Measurements from ENCODE around the gene DACT1.

DACT1 gene

DNA sequence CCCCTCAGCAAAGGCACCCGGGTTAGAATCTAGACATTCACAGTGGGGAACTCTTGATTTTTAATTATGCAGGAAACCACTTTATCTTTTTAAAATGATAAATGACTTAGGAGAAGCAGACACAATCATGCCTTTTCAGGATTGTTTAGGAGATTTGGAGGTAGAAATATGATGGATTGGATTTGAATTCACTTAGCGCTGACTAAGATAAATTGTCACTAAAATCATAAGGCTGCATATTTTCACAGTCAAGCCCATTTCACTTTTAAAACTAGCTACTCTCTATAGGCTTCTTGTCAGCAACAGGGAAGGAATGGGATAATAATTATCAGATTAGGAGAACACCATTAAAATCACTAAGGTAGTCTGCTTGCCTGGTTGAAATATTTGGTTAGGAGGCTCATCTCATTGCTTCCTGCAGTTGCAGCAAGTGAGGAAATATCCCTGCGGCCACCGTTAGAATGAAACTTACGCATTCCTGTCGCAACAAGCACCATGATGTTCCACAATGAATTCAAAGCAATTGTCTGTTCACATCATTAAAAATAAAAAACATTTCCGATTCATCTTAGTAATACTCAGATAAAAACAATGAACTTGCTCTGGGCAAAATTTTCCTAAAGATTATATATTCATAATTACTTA lies 31.9 kb downstream of the DACT1 start:
- DNase-seq: no peak

DNA sequence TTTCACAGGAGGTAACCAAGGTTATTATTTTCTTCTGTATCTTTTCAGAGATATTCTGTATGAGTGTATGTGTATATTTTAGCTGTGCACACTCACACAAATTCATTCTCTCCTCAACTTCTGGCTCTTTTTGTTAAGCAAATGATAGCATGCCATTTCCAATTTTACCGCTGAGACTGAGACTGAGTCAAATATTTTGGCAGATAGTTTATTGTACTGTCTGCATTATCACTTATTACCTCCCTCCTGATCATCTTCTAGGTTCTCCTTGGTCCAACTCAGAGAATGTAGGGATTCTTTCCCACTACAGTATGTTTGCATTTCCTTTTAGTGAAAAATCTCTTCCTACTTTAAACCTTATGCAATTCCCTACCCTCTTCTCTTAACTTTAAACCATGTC lies 33.3 kb downstream of the DACT1 start:
- no peak for DNase-seq

DNA sequence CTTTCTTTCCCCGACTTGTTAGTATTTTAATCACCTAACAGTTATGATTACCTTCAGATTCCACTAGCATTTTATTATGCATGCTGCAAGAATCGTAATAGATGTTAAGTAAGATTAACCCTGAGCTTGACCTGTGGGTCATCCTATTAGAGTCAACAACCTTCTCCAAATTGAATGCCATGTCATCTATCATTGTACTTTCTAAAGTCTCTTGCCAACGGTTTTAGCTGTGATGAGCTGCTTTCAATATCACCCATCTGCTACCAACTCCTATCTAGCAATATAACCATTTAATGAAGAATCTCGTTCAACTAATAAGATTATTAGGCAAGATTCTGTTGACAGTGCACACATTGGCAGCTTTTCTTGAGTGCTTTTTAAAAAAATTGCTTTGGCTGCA lies 33.7 kb downstream of the DACT1 start:
- no peak for DNase-seq

DNA sequence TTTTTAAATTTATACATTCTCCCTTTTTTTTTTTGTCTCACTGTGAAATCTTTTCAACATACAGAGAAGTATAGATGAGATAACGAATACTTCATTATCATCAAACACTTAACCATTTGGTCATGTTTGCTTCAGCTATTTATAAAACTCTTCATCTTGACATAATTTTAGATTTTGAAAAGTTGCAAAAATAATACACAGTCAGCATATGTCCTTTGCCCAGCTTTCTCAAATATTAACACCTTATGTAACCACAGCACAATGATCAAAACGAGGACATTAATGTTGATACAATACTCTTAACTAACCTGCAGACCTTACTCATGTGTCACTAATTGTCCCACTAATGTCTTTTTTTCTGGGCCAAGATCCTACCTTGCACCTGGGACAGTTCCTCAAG lies 36.0 kb downstream of the DACT1 start:
- DNase-seq: no peak

DNA sequence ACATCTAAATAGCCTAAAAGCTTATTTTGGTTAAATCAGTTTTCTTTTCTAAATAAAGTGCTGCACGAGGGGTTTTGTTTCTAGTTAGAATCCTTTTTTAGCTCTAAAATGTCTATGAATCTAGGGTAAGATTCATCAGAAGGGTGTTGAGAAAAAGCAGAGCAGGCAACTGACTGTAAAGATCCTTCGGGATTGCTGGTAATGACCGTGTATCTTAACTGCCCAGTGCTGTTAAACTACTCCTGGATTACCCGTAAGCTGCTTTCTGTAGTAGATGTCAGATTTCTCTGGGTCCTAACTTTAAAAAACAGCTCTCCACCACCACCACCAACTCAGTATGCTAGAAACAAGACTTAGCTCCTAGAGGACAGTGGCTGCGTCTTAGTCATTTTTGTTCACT lies 39.2 kb downstream of the DACT1 start:
- no peak for DNase-seq

DNA sequence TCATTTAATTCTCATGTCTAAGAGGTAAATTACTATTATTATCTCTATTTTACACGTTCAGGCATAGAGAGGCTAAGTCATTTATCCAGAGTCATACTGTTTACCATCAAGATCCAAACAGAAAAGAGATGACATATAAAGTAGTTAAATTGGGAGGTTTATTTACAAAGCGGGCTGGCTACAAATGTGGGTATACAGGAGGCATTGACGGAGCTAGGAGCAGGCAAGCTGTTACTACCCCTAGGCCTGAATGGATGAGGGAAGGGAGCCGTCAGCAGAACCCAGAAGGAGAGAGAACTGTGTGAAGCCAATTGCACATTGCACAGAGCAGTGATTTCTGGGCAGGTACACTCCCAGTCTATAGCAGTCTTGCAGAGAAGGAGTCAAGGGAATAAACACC lies 39.8 kb downstream of the DACT1 start:
- no peak for DNase-seq

DNA sequence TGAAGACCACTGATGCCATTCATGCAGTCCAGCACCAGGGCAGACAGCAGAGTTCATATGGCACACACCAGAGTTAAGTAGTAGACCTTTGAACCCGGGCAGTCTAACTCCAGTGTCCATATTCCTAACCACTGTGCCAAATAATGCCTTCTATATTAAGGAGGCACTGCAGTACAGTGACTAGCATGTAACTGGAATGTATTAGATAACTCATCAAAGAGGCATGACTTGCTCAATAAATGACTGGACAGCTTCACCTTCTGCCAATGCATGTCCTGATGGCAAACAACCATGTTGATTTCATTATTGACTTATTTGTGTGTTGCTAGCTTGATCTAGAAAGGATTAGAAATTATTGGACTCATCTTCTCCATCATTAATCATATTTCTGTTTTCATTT lies 40.2 kb downstream of the DACT1 start:
- DNase-seq: no peak

DNA sequence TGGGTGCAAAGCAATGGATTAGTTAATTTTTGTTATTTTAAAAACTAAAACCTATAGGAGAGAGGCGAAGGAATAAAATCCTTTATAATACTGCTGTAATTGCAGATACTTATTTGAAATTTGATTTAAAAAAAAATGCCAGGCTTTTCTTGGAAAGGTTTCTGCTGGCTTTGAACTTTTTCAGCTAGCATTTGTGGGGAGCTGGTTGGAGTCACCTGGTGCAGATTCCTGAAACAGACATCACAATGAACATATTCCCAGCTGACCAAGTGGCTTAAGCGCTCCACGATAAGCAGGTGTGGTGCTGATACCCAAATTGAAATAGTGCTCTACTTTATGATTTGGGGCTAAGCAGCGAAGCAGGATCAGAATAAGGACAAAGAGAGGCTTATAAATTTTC lies 42.9 kb downstream of the DACT1 start:
- no peak for DNase-seq

DNA sequence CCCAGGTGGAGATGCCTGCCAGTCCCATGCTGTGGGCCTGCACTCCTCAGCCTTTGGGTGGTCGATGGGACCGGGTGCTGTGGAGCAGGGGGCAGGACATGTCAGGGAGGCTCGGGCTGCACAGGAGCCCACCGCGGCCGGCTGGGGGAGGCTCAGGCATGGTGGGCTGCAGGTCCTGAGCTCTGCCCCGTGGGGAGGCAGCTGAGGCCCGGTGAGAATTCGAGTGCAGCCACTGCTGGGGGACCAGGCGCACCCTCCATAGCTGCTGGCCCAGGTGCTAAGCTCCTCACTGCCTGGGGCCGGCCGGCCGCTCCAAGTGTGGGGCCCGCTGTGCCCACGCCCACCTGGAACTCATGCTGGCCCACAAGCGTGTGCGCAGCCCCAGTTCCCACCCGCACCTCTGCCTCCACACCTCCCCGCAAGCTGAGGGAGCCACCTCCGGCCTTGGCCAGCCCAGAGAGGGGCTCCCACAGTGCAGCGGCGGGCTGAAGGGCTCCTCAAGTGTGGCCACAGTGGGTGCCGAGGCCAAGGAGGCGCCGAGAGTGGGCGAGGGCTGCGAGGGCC lies 49.6 kb downstream of the DACT1 start:
- DNase-seq: no peak

DNA sequence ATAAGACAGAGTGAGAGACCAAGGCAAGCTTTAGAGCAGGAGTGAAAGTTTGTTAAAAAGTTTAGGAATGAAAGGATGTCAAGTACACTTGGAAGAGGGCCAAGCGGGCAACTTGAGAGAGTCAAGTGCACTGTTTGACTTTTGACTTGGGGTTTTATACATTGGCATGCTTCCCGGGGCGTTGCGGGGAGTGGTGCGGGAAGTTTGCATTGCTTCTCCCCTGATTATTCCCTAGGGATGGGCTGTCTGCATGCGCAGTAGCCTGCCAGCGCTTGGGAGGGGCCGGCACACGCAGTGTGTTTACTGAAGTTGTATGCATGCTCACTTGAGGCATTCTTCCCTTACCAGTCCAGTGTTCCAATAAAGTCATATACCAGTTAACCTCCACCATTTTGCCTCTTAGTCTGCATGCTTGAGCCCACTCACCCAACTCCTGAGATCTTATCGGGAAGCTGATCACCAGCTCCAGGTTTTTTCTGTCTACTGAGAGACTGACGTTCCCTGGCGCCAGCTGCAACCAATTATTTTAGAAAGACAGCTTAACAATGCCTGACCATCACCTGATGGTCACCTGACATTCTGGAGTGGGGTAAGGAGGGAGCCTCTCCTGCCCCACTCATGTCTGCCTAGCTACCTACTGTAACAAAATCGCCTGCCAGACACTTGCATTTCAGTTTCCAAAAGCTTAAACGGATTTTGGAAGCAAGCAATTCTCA lies 53.2 kb downstream of the DACT1 start:
- DNase-seq: no peak

DNA sequence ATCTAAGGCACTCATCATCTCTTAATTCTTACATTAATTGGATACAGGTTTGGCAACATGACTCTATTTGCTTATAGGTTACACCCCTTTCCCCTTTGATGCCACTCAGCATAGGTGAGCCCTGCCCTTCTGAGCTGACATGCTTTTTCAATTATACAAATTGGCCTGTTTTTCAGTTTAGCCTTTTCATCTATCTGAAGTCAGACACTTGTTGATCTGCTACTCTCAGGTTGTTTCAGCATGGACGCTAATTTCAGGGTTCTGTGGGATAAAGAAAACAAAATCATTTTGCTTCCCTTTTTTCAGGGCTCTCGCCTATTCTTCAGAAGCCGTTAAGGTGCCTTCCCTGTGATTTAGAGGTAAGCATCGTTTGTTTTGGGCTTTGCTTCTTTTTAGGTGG lies 55.3 kb downstream of the DACT1 start:
- DNase-seq: no peak

DNA sequence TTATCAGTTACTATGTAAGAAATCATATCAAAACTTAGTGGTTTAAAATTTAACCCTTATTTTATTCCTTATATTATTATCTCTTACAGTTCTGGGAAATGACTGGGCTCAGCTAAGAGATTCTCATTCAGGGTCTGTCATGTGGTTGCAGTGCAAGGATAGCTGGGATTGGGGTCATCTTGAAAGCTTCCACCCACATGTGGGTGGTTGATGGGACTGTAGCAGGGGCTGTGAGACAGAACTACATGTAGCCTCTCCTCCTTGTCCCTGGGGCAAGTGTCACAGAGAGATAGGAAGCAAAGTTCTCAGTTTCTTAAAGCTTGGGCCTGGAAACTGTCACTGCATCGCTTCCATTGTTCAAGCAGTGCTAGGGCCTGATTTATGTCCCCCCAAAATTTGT lies 57.8 kb downstream of the DACT1 start:
- DNase-seq: no peak

DNA sequence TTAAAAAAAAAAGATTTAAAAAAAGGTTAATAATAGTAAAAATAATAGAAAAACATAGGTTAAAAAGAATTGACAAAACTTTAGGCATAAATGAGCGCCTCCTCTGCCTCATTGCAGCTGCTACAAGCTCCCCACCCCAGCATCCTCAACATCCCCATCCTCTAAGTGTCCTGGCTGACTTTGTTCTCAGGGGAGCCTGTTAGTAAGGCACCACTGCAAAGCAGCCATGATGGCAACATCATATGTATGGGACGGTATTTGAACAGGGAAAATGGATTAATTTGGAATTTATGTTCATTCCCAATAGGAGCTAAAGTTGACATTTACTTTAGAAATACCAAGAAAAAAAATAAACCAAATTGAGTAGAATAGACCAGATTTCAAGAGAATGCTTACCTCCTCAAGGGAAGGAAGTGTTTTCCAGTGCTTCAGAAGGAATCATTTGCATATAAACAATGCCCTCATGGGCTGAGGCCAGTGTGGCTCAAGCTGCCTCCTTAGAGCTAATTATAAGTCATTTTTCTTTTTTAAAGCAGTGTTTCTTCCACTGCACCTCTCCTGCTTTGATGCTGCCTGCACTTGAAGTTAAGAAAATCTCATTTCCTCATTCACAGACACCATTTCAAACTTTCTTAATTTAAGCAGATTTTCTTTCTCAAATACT lies 59.6 kb downstream of the DACT1 start:
- no peak for DNase-seq
